ENCODE data around the gene WFDC6. TPM values are rescaled to one million over a fixed set of nuclear protein-coding genes. Genes with fewer than 3 reads are reported as not detected.

WFDC6 gene
- polyA plus RNA-seq, 12 donors = not detected

DNA sequence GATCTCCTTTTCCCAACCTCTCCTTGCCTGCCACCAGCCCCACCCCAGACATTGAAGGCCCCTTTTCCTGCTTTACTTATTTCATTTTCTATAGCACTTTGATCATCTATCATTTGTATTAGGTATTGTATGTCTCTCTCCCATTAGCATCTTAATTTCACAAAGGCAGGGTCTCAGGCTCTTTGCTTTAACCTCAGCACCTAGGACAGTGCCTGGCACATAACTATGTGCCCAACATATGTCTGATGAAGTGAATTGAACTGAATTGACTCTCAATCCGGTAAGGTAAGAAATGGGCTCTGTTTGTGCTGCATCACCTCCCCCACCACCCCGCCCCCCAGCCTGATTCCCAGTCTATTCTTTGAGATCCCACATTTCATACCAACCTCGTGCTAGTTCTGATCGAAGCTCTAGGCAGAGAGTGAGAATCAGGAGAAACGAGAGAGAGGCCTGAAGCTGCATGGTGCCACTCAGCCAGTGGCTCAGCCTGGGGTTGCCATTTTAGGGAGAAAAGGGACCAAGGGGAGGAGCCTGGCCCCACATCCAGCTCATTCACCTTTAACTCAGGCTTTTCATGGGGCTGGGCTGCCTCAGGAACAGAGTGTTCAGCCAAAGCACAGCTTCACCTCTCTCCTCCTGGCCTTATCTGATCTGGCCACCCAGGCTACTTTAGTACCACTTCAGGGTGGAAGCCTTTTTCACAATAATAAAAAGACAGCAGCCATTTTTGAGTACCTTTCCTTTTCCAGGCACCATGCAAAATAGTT lies 24.0 kb downstream of the WFDC6 start, which contains the start of gene SPINT3:
Gene SPINT3 (minus strand): TSS at position 476 of the 767 bp plus-strand sequence. CDS start 14 bp downstream, at position 462.
- DNase-seq = no peak

DNA sequence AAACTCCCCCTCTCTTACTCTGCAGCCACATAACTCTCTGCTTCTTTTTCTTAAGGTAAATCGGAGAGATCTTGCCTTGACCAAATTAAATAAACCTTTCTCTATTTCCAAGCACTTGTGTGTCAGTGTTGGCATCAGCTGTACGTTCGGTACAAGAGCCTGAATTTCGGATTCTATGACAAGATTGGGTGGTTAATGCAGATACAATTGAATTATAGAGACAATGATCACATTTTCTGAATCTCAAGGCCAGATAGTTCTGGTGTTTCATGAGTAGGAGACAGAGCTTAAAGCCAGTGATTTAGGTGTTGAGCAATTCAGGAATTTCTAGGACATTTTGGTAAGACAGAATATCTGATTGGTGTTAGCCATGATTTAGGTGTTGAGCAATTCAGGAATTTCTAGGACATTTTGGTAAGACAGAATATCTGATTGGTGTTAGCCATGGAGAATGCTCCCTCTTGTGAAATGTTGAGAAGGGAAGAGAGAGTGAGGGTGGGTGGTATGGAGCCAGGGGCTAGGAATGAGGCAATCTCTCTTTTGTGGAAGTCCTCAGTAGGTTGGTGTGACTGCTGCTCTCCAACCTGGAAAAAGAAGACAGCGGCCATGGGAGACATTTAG lies 28.9 kb downstream of the WFDC6 start:
- DNase-seq = no peak

DNA sequence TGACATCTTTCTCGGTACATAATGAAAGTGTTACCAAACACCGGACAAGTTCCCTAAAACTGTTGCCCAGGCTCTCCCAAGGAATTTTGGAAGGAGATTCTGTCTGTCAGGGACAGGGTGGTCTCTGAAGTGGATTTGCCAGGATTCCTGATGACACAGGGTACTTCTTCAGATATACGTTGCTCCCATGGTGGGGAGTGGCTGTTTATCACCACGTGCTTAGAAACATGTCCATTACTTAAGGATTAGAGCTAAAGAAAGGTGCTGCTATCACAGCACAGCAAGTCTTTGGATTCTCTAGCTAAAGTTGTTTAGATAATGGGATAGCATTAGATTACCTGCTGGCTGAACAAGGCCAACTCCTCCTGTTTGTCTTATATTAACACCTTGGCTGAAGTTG lies 30.2 kb downstream of the WFDC6 start:
- no peak for DNase-seq

DNA sequence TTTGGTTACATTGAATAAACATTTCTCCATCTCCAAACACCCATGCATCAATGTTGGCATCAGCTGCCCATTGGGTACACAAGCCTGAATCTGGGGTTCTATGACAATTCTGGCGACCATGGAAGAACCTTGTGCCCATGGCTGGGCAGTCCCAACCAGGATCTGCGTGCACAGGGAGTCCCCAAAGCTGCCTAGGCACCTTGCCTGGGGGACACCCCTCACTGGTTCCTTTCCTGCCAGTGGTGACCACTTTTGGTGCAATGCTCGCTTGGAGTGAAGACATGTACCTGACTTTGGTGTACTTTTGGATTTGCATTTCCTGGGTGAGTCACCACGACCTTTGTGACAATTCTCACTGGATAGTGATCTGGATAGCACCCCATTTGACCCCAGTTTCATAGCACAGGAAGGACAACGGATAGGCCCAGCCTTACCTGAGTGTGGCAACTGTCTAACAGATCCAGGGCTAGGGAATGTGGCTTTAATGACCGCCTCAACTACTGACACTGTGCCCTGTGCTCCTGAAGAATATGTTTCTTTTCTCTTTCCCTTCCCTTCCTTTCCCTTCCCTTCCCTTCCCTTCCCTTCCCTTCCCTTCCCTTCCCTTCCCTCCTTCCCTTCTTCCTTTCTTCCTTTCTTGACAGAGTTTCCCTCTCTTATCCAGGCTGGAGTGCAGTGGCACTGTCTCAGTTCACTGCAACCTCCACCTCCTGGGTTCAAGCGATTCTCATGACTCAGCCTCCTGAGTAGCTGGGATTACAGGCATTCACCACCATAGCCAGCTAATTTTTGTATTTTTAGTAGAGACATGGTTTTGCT lies 31.0 kb downstream of the WFDC6 start:
- DNase-seq = no peak

DNA sequence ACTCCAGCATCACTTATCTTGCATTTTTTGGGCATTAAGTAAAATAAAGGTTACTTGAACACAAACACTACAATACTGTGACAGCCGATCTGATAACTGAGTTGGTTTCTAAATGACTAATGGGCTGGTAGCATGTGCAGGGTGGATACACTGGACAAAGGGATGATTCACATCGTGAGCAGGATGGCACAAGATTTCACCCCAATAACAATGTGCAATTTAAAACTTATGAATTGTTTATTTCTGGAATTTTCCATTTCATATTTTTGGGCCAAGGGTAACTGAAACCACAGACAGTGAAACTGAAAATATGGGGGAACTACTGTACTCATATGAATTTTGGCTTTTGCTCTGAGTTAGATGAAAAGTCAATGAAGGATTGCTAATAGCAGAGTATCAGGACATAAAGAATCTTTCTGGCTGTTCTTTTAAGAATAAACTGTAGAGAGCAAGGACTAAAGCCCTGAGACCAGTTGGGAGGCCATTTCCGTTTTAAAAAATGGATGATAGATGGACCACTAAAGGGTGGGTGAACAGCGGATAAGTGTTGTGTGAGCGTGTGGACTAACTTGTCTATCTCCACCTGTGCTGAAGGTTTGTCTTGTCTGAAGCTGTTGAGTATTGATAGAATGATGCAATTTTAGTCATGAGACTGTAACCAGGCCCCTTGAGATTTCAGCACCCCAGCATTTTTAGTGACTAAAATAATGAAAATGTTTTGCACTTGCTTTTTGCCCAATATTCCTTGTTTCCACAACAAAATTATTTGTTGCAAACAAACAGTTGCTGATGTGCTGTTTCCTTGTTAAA lies 32.1 kb downstream of the WFDC6 start:
- DNase-seq = no peak

DNA sequence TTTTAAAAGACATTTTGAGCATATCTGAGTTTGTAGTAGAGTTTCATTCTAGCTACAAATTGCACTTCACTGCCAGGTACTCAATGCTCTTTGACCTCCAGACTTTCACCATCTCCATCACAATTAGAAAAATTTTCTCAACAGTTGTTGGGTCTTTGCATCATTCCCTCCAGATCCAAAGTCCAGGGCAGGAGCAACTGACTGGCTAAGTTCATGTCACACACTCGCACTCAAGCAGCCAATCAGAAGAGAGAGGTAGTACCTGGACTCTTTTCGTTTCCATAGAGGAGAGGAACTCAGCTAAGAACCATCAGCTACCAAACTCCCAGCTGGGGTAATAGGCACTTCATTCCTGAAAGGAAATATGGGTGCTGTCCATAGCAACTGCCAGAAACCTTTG lies 32.9 kb downstream of the WFDC6 start:
- no peak for DNase-seq

DNA sequence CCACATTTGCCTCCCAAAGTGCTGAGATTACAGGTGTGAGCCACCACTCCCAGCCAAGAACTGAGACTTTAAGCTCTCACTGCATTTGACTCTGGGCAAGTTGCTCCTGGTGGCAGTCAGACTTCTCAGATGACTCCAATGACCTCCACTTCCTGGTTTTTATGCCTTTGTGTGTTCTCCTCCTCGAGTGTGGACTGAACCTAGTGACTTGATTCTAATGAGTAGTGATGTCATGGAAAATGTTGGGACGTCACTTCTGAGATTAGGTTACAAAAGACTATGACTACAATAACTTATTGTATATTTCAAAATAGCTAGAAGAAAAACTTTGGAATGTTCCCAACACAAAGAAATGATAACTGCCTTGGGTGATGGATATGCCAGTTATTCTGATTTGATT lies 35.9 kb downstream of the WFDC6 start:
- DNase-seq = no peak

DNA sequence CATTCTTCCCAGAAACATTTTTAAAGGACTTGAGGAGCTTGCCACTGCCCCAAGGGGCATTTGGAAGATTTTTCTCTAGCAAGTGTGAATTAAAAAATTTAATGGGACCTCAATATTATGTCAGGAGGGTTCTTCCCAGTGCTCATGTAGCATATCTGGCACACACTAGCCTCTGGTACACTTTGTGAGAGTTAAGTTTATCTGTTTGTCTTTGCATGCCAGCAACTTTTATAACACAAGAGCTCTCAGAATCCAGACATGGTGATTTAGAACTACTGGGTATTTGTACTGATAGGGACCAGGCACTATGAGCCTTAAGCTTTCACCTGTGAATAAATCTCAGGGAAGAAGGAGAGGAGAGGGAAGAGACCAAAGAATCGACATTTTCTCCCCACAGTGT lies 36.7 kb downstream of the WFDC6 start:
- no peak for DNase-seq

DNA sequence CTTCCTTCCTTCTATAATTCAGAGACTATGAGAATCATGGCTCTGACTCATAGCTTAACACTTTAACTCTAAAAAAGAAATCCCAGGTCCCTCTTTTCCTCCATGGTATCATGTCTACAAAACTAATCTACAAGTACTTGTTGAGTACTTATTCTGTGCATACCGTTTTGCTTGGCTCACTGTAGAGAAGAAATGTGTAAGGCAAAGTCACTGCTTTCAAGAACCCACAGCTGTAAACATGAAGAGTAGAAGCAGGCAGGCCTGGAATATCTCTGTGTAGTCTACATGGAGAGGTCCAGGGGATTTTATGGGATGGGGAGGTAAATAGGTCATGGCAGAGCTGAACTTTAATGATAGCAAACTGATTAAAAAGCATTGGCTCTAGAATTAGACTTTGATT lies 37.7 kb downstream of the WFDC6 start:
- DNase-seq = no peak

DNA sequence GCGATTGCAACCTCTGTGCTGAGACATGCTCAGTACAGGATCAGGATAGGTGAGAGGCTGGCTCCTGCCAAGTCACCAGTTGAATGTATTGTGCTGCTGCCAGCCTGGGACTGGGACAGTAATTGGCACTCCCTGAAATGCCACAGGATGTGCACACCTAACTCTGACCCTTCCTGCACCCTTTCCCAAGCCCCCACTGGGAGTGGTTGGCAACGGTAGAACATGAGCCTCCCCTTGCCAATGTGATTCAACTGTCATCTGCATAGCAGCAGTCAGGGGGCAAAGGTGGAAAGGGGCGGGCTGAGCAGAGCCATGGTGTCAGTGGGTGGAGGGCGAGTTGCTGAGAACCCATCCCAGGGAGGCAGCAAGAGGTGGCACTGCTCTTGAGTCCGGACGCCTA lies 39.3 kb downstream of the WFDC6 start:
- no peak for DNase-seq

DNA sequence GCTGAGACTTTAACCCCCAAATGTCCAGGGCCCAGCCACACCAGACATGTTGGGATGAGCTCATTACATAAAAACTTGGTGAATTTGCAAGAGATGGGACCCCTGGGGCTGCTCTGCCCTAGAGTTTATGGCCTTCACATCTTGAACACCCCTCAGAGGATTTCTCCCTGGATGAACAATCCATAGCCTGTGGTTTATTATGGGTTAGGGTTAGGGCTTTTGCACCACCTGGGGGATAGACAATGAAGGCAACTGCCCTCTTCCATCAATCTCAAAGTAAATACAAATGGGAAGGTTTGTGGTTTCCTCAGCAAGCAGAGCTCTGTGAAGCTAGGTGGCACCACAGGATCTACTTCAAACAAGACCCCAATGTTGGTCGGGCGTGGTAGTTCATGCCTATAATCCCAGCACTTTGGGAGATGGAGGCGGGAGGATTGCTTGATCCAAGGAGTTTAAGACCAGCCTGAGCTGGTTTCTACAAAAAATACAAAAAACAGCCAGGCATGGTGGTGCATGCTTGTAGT lies 41.2 kb downstream of the WFDC6 start:
- DNase-seq = no peak

DNA sequence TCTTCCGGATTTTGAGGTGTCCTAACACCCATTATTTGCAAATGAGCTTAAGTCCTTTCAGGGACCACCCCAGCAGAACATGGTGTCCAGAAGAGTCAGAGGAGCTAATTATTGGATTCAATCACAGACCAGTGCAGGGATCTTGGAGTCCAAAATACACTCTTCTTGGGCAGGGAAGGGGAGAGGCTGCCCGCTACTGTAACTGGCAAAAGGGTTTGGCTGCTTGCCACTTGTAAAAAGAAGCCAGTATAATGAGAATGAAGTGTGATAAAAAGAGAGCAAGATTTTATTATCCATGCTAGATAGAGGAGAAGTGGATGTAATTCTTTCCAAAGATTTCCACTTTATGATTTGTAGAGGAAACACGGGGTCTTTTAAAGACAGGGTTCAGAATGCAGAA lies 43.1 kb downstream of the WFDC6 start:
- no peak for DNase-seq

DNA sequence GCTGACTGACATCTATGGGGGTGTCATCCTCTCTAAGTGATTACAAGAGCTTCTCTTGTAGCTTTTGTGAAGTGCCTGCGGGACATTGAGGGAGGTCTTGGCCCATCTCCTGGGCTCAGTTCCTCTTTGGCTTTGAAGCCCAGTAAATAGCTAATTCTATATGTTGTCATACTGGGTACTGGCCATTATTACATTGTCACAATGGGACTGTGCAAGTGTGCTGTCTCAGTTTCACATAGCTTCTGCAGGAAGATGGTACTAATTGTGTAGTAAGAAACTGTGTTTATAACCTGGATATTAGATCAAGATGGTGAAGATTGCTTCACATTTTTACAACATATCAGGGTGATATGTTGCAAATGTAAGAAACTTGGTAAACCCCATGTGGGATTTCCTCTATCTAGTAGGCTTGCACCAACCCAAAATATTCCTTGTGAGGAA lies 43.8 kb downstream of the WFDC6 start:
- DNase-seq = no peak

DNA sequence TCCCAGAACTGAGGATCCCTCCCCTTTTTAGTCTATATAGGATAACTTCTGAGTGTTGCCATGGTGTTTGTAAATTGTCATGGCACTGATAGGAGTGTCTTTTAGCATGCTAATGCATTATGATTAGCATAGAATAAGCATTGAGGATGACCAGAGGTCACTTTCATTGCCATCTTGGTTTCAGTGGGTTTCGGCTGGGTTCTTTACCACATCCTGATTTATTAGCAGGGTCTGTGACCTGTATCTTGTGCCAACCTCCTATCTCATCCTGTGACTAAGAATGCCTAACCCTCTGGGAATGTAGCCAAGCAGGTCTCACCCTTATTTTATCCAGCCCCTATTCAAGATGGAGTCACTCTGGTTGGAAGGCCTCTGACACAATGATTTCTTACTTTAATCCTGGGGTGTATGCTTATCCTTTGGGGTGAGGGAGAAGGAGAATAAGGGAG lies 50.2 kb downstream of the WFDC6 start:
- DNase-seq = no peak

DNA sequence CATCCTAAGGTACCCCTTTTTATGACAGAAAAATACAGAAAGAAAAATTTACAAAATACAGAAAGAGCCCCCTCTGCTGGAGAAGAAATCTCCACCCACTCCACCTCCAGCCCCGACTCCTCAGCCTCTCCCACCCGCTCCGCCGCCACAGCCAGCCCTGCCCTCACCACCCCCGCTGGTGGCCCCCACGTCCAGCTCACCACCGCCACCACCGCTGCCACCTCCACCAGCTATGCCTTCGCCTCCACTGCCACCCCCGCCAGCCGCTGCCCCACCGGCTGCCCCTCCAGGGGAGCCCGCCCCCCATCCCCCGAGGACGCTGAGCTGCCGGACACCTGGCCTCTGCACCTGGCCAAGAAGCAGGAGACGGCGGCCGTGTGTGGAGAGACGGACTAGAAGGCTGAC lies 52.0 kb downstream of the WFDC6 start:
- DNase-seq = no peak

DNA sequence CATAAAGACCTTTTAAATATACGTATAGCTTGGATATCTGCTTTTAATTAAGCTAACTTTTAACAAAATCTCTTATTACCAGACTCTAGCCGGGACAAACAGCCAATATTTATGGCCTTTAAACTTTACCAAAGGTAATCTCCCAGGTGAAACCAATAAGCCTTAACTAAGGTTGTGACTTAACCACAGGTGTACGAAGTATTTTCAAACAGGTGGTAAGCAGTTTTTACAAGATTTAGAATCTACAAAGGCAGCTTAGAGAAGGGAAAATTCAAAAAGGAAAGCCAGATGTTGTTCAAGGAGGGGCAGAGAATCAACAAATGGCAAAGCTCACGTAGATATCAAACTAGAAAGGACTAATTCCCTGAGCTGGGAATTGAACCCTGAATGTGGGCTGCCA lies 53.9 kb downstream of the WFDC6 start:
- no peak for DNase-seq

DNA sequence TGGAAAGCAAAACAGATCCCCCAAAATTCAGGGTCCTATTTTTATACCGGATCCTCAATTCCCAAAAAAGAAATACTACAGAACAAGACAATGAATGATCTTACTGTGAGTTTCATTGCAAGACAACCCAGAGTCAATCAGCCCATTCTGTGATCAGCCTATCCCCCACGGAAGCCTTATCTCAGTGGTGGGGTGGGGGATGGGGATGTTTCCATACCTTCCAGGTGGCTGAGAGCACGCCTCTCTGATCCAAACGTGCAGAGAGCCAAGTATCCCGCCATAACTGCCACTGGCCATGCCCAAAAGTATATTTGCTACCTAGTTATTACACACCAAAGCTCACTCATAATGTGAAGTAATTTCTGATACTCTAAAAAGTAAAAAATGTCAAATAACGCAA lies 54.6 kb downstream of the WFDC6 start:
- DNase-seq = no peak
